Activated naive CD4-positive, alpha-beta T cell treated with anti-CD3 and anti-CD28 coated beads, Interleukin-2, amount 50 U/mL, for 24 hours (primary cell): ENCODE results near the gene ITGA8.

ENCODE experiments used
- H3K27ac Mint-ChIP-seq: one replicate; pipeline ENCODE4 v1.8.0; 2021; ENCODE audit warnings: mild to moderate bottlenecking, mixed read lengths
- H3K27me3 Mint-ChIP-seq: one replicate; pipeline ENCODE4 v1.8.0; 2021; ENCODE audit warnings: mixed read lengths
- H3K36me3 Mint-ChIP-seq: one replicate; pipeline ENCODE4 v1.8.0; 2021; ENCODE audit warnings: mixed read lengths
- H3K4me1 Mint-ChIP-seq: one replicate; pipeline ENCODE4 v1.8.0; 2021; ENCODE audit warnings: mixed read lengths
- H3K4me3 Mint-ChIP-seq: one replicate; pipeline ENCODE4 v1.8.0; 2021; ENCODE audit warnings: mild to moderate bottlenecking, mixed read lengths
- H3K9me3 Mint-ChIP-seq: one replicate; pipeline ENCODE4 v1.8.0; 2021; ENCODE audit warnings: mixed read lengths

ITGA8 gene

GRCh38 chr10:15742102-15742501 lies 22.4 kb upstream of the ITGA8 start:
- Mint-ChIP-seq H3K27me3 (peaks cover 11% of the 10 kb centered on the region), H3K9me3 (no peaks in the 10 kb centered on the region), H3K4me3 (no peak overlapping the region), H3K27ac (no peak overlapping the region), H3K4me1 (no peaks in the 10 kb centered on the region), H3K36me3 (no peaks in the 10 kb centered on the region)

- Mint-ChIP-seq H3K9me3 (no peaks in the 10 kb centered on the region), H3K36me3 (no peaks in the 10 kb centered on the region), H3K4me1 (no peaks in the 10 kb centered on the region), H3K4me3 (no peak overlapping the region), H3K27me3 (peaks cover 7% of the 10 kb centered on the region), H3K27ac (no peak overlapping the region)
These were observed 21.9 kb upstream of the ITGA8 start for GRCh38 chr10:15741581-15741980.

- Mint-ChIP-seq H3K27ac (no peak overlapping the region), H3K4me1 (no peaks in the 10 kb centered on the region), H3K4me3 (no peak overlapping the region), H3K9me3 (no peaks in the 10 kb centered on the region), H3K36me3 (no peaks in the 10 kb centered on the region), H3K27me3 (peaks cover 12% of the 10 kb centered on the region)
These were observed 20.5 kb upstream of the ITGA8 start for GRCh38 chr10:15740261-15740660.

- Mint-ChIP-seq H3K27me3 (peaks cover 12% of the 10 kb centered on the region), H3K9me3 (no peaks in the 10 kb centered on the region), H3K36me3 (no peaks in the 10 kb centered on the region), H3K4me3 (no peak overlapping the region), H3K27ac (no peak overlapping the region), H3K4me1 (no peaks in the 10 kb centered on the region)
These were observed 19.7 kb upstream of the ITGA8 start for GRCh38 chr10:15739254-15739970.

GRCh38 chr10:15738270-15738925 lies 18.7 kb upstream of the ITGA8 start:
- H3K27me3 Mint-ChIP-seq: peaks cover 16% of the 10 kb centered on the region
- no peak overlapping the region for H3K27ac Mint-ChIP-seq
- H3K4me3 Mint-ChIP-seq: no peak overlapping the region
- no peaks in the 10 kb centered on the region for H3K36me3 Mint-ChIP-seq
- no peaks in the 10 kb centered on the region for H3K9me3 Mint-ChIP-seq
- no peaks in the 10 kb centered on the region for H3K4me1 Mint-ChIP-seq

GRCh38 chr10:15737656-15738055 lies 17.9 kb upstream of the ITGA8 start:
- Mint-ChIP-seq H3K27ac (no peak overlapping the region), H3K4me3 (no peak overlapping the region)

GRCh38 chr10:15735763-15736162 lies 16.0 kb upstream of the ITGA8 start:
- Mint-ChIP-seq H3K9me3 (no peaks in the 10 kb centered on the region), H3K4me3 (no peak overlapping the region), H3K36me3 (no peaks in the 10 kb centered on the region), H3K27me3 (peaks cover 13% of the 10 kb centered on the region), H3K27ac (no peak overlapping the region), H3K4me1 (no peaks in the 10 kb centered on the region)

More at GRCh38 chr10:15737656-15738055, 17.9 kb upstream of the ITGA8 start:
- Mint-ChIP-seq H3K27me3 (peaks cover 16% of the 10 kb centered on the region), H3K4me1 (no peaks in the 10 kb centered on the region), H3K9me3 (no peaks in the 10 kb centered on the region), H3K36me3 (no peaks in the 10 kb centered on the region)

GRCh38 chr10:15730341-15730740 lies 10.6 kb upstream of the ITGA8 start:
- H3K36me3 Mint-ChIP-seq: no peaks in the 10 kb centered on the region
- H3K4me1 Mint-ChIP-seq: no peaks in the 10 kb centered on the region
- no peak overlapping the region for H3K27ac Mint-ChIP-seq
- no peak overlapping the region for H3K4me3 Mint-ChIP-seq
- peaks cover 6% of the 10 kb centered on the region for H3K9me3 Mint-ChIP-seq
- H3K27me3 Mint-ChIP-seq: peaks cover 13% of the 10 kb centered on the region

- no peak overlapping the region for H3K4me3 Mint-ChIP-seq
- no peaks in the 10 kb centered on the region for H3K4me1 Mint-ChIP-seq
- H3K27ac Mint-ChIP-seq: no peak overlapping the region
- H3K9me3 Mint-ChIP-seq: peaks cover 6% of the 10 kb centered on the region
- H3K36me3 Mint-ChIP-seq: no peaks in the 10 kb centered on the region
- H3K27me3 Mint-ChIP-seq: peaks cover 13% of the 10 kb centered on the region
These were observed 10.2 kb upstream of the ITGA8 start for GRCh38 chr10:15729890-15730289.

- Mint-ChIP-seq H3K27ac (no peak overlapping the region), H3K9me3 (peaks cover 6% of the 10 kb centered on the region), H3K27me3 (peaks cover 16% of the 10 kb centered on the region), H3K4me3 (no peak overlapping the region), H3K36me3 (no peaks in the 10 kb centered on the region), H3K4me1 (no peaks in the 10 kb centered on the region)
These were observed 6.3 kb upstream of the ITGA8 start for GRCh38 chr10:15726042-15726441.

- H3K36me3 Mint-ChIP-seq: no peaks in the 10 kb centered on the region
These were observed 5.9 kb upstream of the ITGA8 start for GRCh38 chr10:15725603-15726002.

GRCh38 chr10:15724683-15725082 lies 5.0 kb upstream of the ITGA8 start:
- H3K36me3 Mint-ChIP-seq: no peaks in the 10 kb centered on the region
- peaks cover 18% of the 10 kb centered on the region for H3K27me3 Mint-ChIP-seq
- H3K27ac Mint-ChIP-seq: no peak overlapping the region
- peaks cover 6% of the 10 kb centered on the region for H3K9me3 Mint-ChIP-seq
- no peaks in the 10 kb centered on the region for H3K4me1 Mint-ChIP-seq
- no peak overlapping the region for H3K4me3 Mint-ChIP-seq

More at GRCh38 chr10:15725603-15726002, 5.9 kb upstream of the ITGA8 start:
- peaks cover 18% of the 10 kb centered on the region for H3K27me3 Mint-ChIP-seq
- H3K27ac Mint-ChIP-seq: no peak overlapping the region
- H3K4me3 Mint-ChIP-seq: no peak overlapping the region
- H3K9me3 Mint-ChIP-seq: peaks cover 6% of the 10 kb centered on the region
- H3K4me1 Mint-ChIP-seq: no peaks in the 10 kb centered on the region

- Mint-ChIP-seq H3K9me3 (peaks cover 6% of the 10 kb centered on the region), H3K4me1 (peaks cover 4% of the 10 kb centered on the region), H3K4me3 (no peak overlapping the region), H3K27me3 (peaks cover 22% of the 10 kb centered on the region), H3K36me3 (no peaks in the 10 kb centered on the region), H3K27ac (no peak overlapping the region)
These were observed 4.1 kb upstream of the ITGA8 start for GRCh38 chr10:15723803-15724202.

GRCh38 chr10:15720635-15721287 lies 1.0 kb upstream of the ITGA8 start:
- Mint-ChIP-seq H3K4me1 (peaks cover 10% of the 10 kb centered on the region), H3K27me3 (peaks cover 33% of the 10 kb centered on the region), H3K4me3 (no peak overlapping the region), H3K9me3 (no peaks in the 10 kb centered on the region), H3K36me3 (no peaks in the 10 kb centered on the region), H3K27ac (no peak overlapping the region)

GRCh38 chr10:15719049-15719898 lies 448 bp downstream of the ITGA8 start:
- Mint-ChIP-seq H3K4me1 (peaks cover 10% of the 10 kb centered on the region), H3K27me3 (peaks cover 36% of the 10 kb centered on the region), H3K27ac (no peak overlapping the region), H3K36me3 (no peaks in the 10 kb centered on the region), H3K4me3 (no peak overlapping the region), H3K9me3 (no peaks in the 10 kb centered on the region)
